ENCODE results near the gene PGP. TPM values are rescaled to one million over a fixed set of nuclear protein-coding genes. Genes with fewer than 3 reads are reported as not detected.
A peak's percentile ranks its signal among the peaks of the same experiment; 100 is the strongest.

Gene PGP
- total and polyA plus RNA-seq, 4 experiments from 2014 or later, result 7.8 to 27.3 (median 19.7) TPM

GRCh38 chr16:2252806-2253148, 38.1 kb upstream of the PGP start:
- no peaks in the 10 kb centered on the region for H3K27me3 Mint-ChIP-seq

GRCh38 chr16:2251296-2252111, 36.9 kb upstream of the PGP start, which contains the start of gene ECI1:
TSS of gene ECI1 (minus strand) at chr16:2251587. CDS start at chr16:2251566, 21 bp downstream.
- Histone ChIP-seq H3K9me3 (ENCODE audit: control insufficient read depth in 1 of 2, low read length in 2 of 2) (no peaks in the 10 kb centered on the region), H3K27me3 (ENCODE audit: insufficient read depth, low read length) (no peaks in the 10 kb centered on the region), H3K36me3 (ENCODE audit: insufficient read depth, low read length) (peaks cover 24% of the 10 kb centered on the region), H3K4me1 (ENCODE audit: insufficient read depth, low read length) (peaks cover 10% of the 10 kb centered on the region), H3K27ac (ENCODE audit: low read depth, low read length) (peak within 1 kb of the TSS; percentile 61), H3K4me3 (ENCODE audit: low read length in 2 of 2) (peak within 1 kb of the TSS in 1 of 2 donors; percentile 66)
- Mint-ChIP-seq H3K27ac (peak within 1 kb of the TSS; percentile 88 to 96 (median 91)), H3K27me3 (no peaks in the 10 kb centered on the region), H3K4me1 (peaks cover 1 to 12% (median 5%) of the 10 kb centered on the region in 4 donors), H3K4me3 (peak within 1 kb of the TSS; percentile 87 to 93 (median 90)), H3K36me3 (peaks cover 18 to 36% of the 10 kb centered on the region in 2 donors), H3K9me3 (peaks cover 0 to 4% (median 0%) of the 10 kb centered on the region in 8 donors)
- ChIA-PET POLR2A (ENCODE audit: partially characterized antibody) (interaction anchor here (0.8 to 4.4 kb wide), 24 partner anchors 11 to 501 kb away, joined by 3 to 29 read pairs (median 4); partner anchors contain the start of genes ATP6V0C, CASKIN1, DNASE1L2 and E4F1), CTCF (ENCODE audit: partially characterized antibody) (interaction anchor here (0.7 to 3.3 kb wide), 12 partner anchors 8 to 229 kb away, joined by 3 to 42 read pairs (median 4); partner anchors contain the start of gene E4F1)
- intact Hi-C loops (cut with micrococcal nuclease), result loop anchor here (1.0 to 2.0 kb wide), 6 partner anchors 17 to 228 kb away; partner anchors contain the start of genes E4F1, PGP, RNPS1 and TRAF7
- peak; percentile 65 to 81 (median 72) for DNase-seq

More at GRCh38 chr16:2252806-2253148, 38.1 kb upstream of the PGP start:
- peaks cover 1 to 12% (median 5%) of the 10 kb centered on the region in 4 donors for H3K4me1 Mint-ChIP-seq
- H3K4me3 ChIP-seq (ENCODE audit: low read length in 2 of 2), result no peak overlapping the region
- peak overlapping the region in 5 of 8 donors; percentile 4 to 68 (median 33) for H3K4me3 Mint-ChIP-seq
- POLR2A ChIA-PET (ENCODE audit: partially characterized antibody), result interaction anchor here (0.9 to 4.4 kb wide), 10 partner anchors 13 to 260 kb away, joined by 3 to 29 read pairs (median 18); partner anchors contain the start of genes CASKIN1, DNASE1L2, E4F1 and MLST8
- DNase-seq, result no peak
- no peaks in the 10 kb centered on the region for H3K9me3 ChIP-seq (ENCODE audit: control insufficient read depth in 1 of 2, low read length in 2 of 2)
- no peaks in the 10 kb centered on the region for H3K27me3 ChIP-seq (ENCODE audit: insufficient read depth, low read length)
- H3K27ac Mint-ChIP-seq, result peak overlapping the region in 6 of 7 donors; percentile 54 to 90 (median 73)
- intact Hi-C loops (cut with micrococcal nuclease), result no loop called here
- H3K36me3 Mint-ChIP-seq, result peaks cover 28 to 49% of the 10 kb centered on the region in 2 donors
- H3K27ac ChIP-seq (ENCODE audit: low read depth, low read length), result no peak overlapping the region
- peaks cover 10% of the 10 kb centered on the region for H3K4me1 ChIP-seq (ENCODE audit: insufficient read depth, low read length)
- CTCF ChIA-PET (ENCODE audit: partially characterized antibody), result interaction anchor here (0.6 to 3.3 kb wide), 5 partner anchors 9 to 251 kb away, joined by 4 to 42 read pairs (median 4); partner anchors contain the start of gene E4F1
- H3K9me3 Mint-ChIP-seq, result peaks cover 0 to 4% (median 0%) of the 10 kb centered on the region in 8 donors
- H3K36me3 ChIP-seq (ENCODE audit: insufficient read depth, low read length), result peaks cover 34% of the 10 kb centered on the region

GRCh38 chr16:2250652-2251295, 36.1 kb upstream of the PGP start:
- Histone ChIP-seq H3K27ac (ENCODE audit: low read depth, low read length) (peak overlapping the region; percentile 61), H3K9me3 (ENCODE audit: control insufficient read depth in 1 of 2, low read length in 2 of 2) (no peaks in the 10 kb centered on the region), H3K4me1 (ENCODE audit: insufficient read depth, low read length) (peaks cover 10% of the 10 kb centered on the region), H3K4me3 (ENCODE audit: low read length in 2 of 2) (peak overlapping the region in 1 of 2 donors; percentile 66), H3K27me3 (ENCODE audit: insufficient read depth, low read length) (no peaks in the 10 kb centered on the region), H3K36me3 (ENCODE audit: insufficient read depth, low read length) (peaks cover 24% of the 10 kb centered on the region)
- H3K27me3 Mint-ChIP-seq, result no peaks in the 10 kb centered on the region
- ChIA-PET CTCF (ENCODE audit: partially characterized antibody) (interaction anchor here (0.9 to 3.3 kb wide), 6 partner anchors 9 to 110 kb away, joined by 4 to 42 read pairs (median 4); no protein-coding TSS in a partner anchor), POLR2A (ENCODE audit: partially characterized antibody) (interaction anchor here (0.9 to 4.4 kb wide), 17 partner anchors 12 to 287 kb away, joined by 3 to 29 read pairs (median 7); partner anchors contain the start of genes ATP6V0C, CASKIN1, E4F1 and MLST8)
- peaks cover 1 to 12% (median 5%) of the 10 kb centered on the region in 4 donors for H3K4me1 Mint-ChIP-seq
- peaks cover 0 to 4% (median 0%) of the 10 kb centered on the region in 8 donors for H3K9me3 Mint-ChIP-seq
- DNase-seq, result peak in 3 of 5 donors; percentile 40 to 62 (median 42)
- H3K4me3 Mint-ChIP-seq, result peak overlapping the region; percentile 87 to 93 (median 90)
- H3K27ac Mint-ChIP-seq, result peak overlapping the region; percentile 88 to 96 (median 90)
- intact Hi-C loops (cut with micrococcal nuclease), result loop anchor here (1.0 to 2.0 kb wide), 6 partner anchors 18 to 227 kb away; partner anchors contain the start of genes E4F1, PGP, RNPS1 and TRAF7
- peaks cover 17 to 32% of the 10 kb centered on the region in 2 donors for H3K36me3 Mint-ChIP-seq

GRCh38 chr16:2246301-2246885, 31.8 kb upstream of the PGP start:
- Histone ChIP-seq H3K27ac (ENCODE audit: low read depth, low read length) (no peak overlapping the region), H3K9me3 (ENCODE audit: control insufficient read depth in 1 of 2, low read length in 2 of 2) (no peaks in the 10 kb centered on the region), H3K4me1 (ENCODE audit: insufficient read depth, low read length) (peaks cover 10% of the 10 kb centered on the region), H3K4me3 (ENCODE audit: low read length in 2 of 2) (no peak overlapping the region), H3K36me3 (ENCODE audit: insufficient read depth, low read length) (peaks cover 21% of the 10 kb centered on the region), H3K27me3 (ENCODE audit: insufficient read depth, low read length) (no peaks in the 10 kb centered on the region)
- intact Hi-C loops (cut with micrococcal nuclease), result no loop called here
- Mint-ChIP-seq H3K27ac (peak overlapping the region in 1 of 7 donors; percentile 38), H3K36me3 (peaks cover 5 to 20% of the 10 kb centered on the region in 2 donors), H3K4me1 (peaks cover 1 to 8% (median 6%) of the 10 kb centered on the region in 4 donors), H3K27me3 (no peaks in the 10 kb centered on the region), H3K4me3 (no peak overlapping the region), H3K9me3 (peaks cover 0 to 2% (median 0%) of the 10 kb centered on the region in 8 donors)
- DNase-seq, result no peak
- ChIA-PET POLR2A (ENCODE audit: partially characterized antibody) (no interaction called here), CTCF (ENCODE audit: partially characterized antibody) (interaction anchor here (0.9 to 1.0 kb wide), 2 partner anchors 52 to 224 kb away, joined by 3 to 4 read pairs; no protein-coding TSS in a partner anchor)

- Histone ChIP-seq H3K36me3 (ENCODE audit: insufficient read depth, low read length) (peaks cover 21% of the 10 kb centered on the region), H3K27ac (ENCODE audit: low read depth, low read length) (no peak overlapping the region), H3K4me3 (ENCODE audit: low read length in 2 of 2) (no peak overlapping the region), H3K9me3 (ENCODE audit: control insufficient read depth in 1 of 2, low read length in 2 of 2) (no peaks in the 10 kb centered on the region), H3K27me3 (ENCODE audit: insufficient read depth, low read length) (no peaks in the 10 kb centered on the region), H3K4me1 (ENCODE audit: insufficient read depth, low read length) (peaks cover 3% of the 10 kb centered on the region)
- intact Hi-C loops (cut with micrococcal nuclease), result no loop called here
- H3K9me3 Mint-ChIP-seq, result no peaks in the 10 kb centered on the region
- peaks cover 0 to 2% (median 0%) of the 10 kb centered on the region in 4 donors for H3K4me1 Mint-ChIP-seq
- H3K36me3 Mint-ChIP-seq, result peaks cover 5 to 16% of the 10 kb centered on the region in 2 donors
- no peak overlapping the region for H3K27ac Mint-ChIP-seq
- DNase-seq, result no peak
- POLR2A ChIA-PET (ENCODE audit: partially characterized antibody), result no interaction called here
- no peak overlapping the region for H3K4me3 Mint-ChIP-seq
- H3K27me3 Mint-ChIP-seq, result no peaks in the 10 kb centered on the region
- CTCF ChIA-PET (ENCODE audit: partially characterized antibody), result no interaction called here
These were observed 30.5 kb upstream of the PGP start for GRCh38 chr16:2244926-2245795.

- Histone ChIP-seq H3K36me3 (ENCODE audit: insufficient read depth, low read length) (peaks cover 21% of the 10 kb centered on the region), H3K27me3 (ENCODE audit: insufficient read depth, low read length) (no peaks in the 10 kb centered on the region), H3K27ac (ENCODE audit: low read depth, low read length) (no peak overlapping the region), H3K4me3 (ENCODE audit: low read length in 2 of 2) (no peak overlapping the region), H3K4me1 (ENCODE audit: insufficient read depth, low read length) (no peaks in the 10 kb centered on the region), H3K9me3 (ENCODE audit: control insufficient read depth in 1 of 2, low read length in 2 of 2) (no peaks in the 10 kb centered on the region)
- Mint-ChIP-seq H3K27ac (no peak overlapping the region), H3K36me3 (peaks cover 5 to 18% of the 10 kb centered on the region in 2 donors), H3K4me1 (peaks cover 0 to 2% (median 0%) of the 10 kb centered on the region in 4 donors), H3K27me3 (no peaks in the 10 kb centered on the region), H3K4me3 (no peak overlapping the region), H3K9me3 (no peaks in the 10 kb centered on the region)
- no peak for DNase-seq
- POLR2A ChIA-PET (ENCODE audit: partially characterized antibody), result no interaction called here
- intact Hi-C loops (cut with micrococcal nuclease), result no loop called here
- CTCF ChIA-PET (ENCODE audit: partially characterized antibody), result no interaction called here
These were observed 29.7 kb upstream of the PGP start for GRCh38 chr16:2244301-2244700.

All from CD4-positive, alpha-beta memory T cell (primary cell).